Measurements from ENCODE around the gene XPA. TPM values are rescaled to one million over a fixed set of nuclear protein-coding genes. Genes with fewer than 3 reads are reported as not detected.

The XPA gene
- total and polyA plus RNA-seq, 2 of the 8 experiments (the other 6 are each of a cell fraction or from before 2014, with no cell fraction given) = 0.24 to 2.6 TPM

GRCh38 chr9:97625620-97626019, 71.5 kb downstream of the XPA start:
- Histone ChIP-seq H3K18ac (ENCODE audit: extremely low read depth, low read length) (no peak overlapping the region), H3K4me1 (replicated peaks in 1 of 4; ENCODE audit: control insufficient read depth in 3 of 4, insufficient read depth in 4 of 4, low read length in 3 of 4) (peaks cover 0 to 11% (median 1%) of the 10 kb centered on the region in 4 experiments; a peak in 2 of 7 replicates), H2AFZ (ENCODE audit: low read length) (no peak overlapping the region), H3K79me1 (ENCODE audit: low read depth, low read length) (peaks cover 8% of the 10 kb centered on the region; the same call in 1 of the 2 replicates), H3K14ac (ENCODE audit: insufficient read length) (no peak overlapping the region), H4K5ac (ENCODE audit: insufficient read length, low read depth, low read length) (no peak overlapping the region), H3K56ac (replicated peaks; ENCODE audit: insufficient read length, low read depth, low read length) (no peak overlapping the region), H2BK12ac (ENCODE audit: low read depth, low read length) (no peak overlapping the region), H3K36me3 (ENCODE audit: control insufficient read depth in 2 of 4, insufficient read depth in 4 of 4, low read length in 3 of 4) (peaks cover 0 to 45% (median 28%) of the 10 kb centered on the region in 4 experiments; a peak in 7 of 8 replicates), H2BK120ac (replicated peaks; ENCODE audit: low read depth, low read length) (no peak overlapping the region), H3K9ac (replicated peaks in 1 of 4; ENCODE audit: extremely low read depth in 1 of 4, low read depth in 3 of 4, low read length in 3 of 4) (no peak overlapping the region), H4K91ac (replicated peaks; ENCODE audit: insufficient read length, low read length) (no peak overlapping the region), H2BK15ac (ENCODE audit: low read length) (no peak overlapping the region), H3K23me2 (ENCODE audit: low read depth, low read length) (no peaks in the 10 kb centered on the region), H2BK5ac (ENCODE audit: low read depth, low read length) (no peak overlapping the region), H3K27ac (ENCODE audit: low read depth, low read length) (no peak overlapping the region), H3K79me2 (ENCODE audit: control insufficient read depth in 1 of 2, insufficient read depth in 2 of 2, low read length in 2 of 2) (peaks cover 3 to 39% of the 10 kb centered on the region in 2 experiments), H2AK5ac (ENCODE audit: low read depth, low read length) (no peak overlapping the region), H2BK20ac (ENCODE audit: low read length) (no peak overlapping the region), H4K20me1 (replicated peaks in 1 of 2; ENCODE audit: control insufficient read depth in 1 of 2, insufficient read depth in 2 of 2, low read length in 2 of 2) (peaks cover 3 to 5% of the 10 kb centered on the region in 2 experiments), H3K4me2 (ENCODE audit: insufficient read depth in 1 of 2, low read depth in 2 of 2, low read length in 2 of 2) (no peak overlapping the region), H3K4ac (replicated peaks; ENCODE audit: insufficient read length, low read depth, low read length) (no peak overlapping the region), H3K4me3 (ENCODE audit: extremely low read depth in 1 of 4, insufficient read depth in 2 of 4, low read depth in 3 of 4, low read length in 4 of 4) (no peak overlapping the region), H4K8ac (ENCODE audit: extremely low read depth, insufficient read depth, low read length) (no peak overlapping the region), H3K27me3 (replicated peaks in 1 of 4; ENCODE audit: control insufficient read depth in 3 of 4, extremely low read depth in 1 of 4, insufficient read depth in 3 of 4, low read length in 3 of 4) (no peaks in the 10 kb centered on the region), H3K23ac (ENCODE audit: insufficient read length) (no peak overlapping the region), H3K9me3 (ENCODE audit: insufficient read depth in 2 of 2, low read depth in 1 of 2, low read length in 1 of 2) (peaks cover 12 to 17% of the 10 kb centered on the region in 2 experiments)
- WGBS, 2 experiments (ENCODE audit: extremely low coverage in 1 of 2, insufficient coverage in 1 of 2, insufficient read length in 1 of 2, insufficient replicate concordance in 2 of 2, low coverage in 1 of 2, low lambda C conversion rate in 2 of 2, missing lambda C conversion rate in 1 of 2) = 69% methylated on average over 3 of the region's 3 CpGs; no CpG with 5 or more reads in 1 of the 2 experiments
- POLR2A ChIA-PET (ENCODE audit: partially characterized antibody) = no interaction called here
- FAIRE-seq = no peak
- DNase-seq (ENCODE audit: low read depth in 1 of 2, low spot score in 2 of 2) = no peak
- CTCF ChIA-PET (ENCODE audit: partially characterized antibody) = interaction anchor here (2.2 to 2.4 kb wide), 2 partner anchors 9 to 27 kb away, joined by 9 to 10 read pairs; no protein-coding TSS in a partner anchor
- no peak for TF ChIP-seq EGR1 (IDR thresholded peaks at IDR 0.05; ENCODE audit: borderline replicate concordance, low read depth, low read length)
- no peak for TF ChIP-seq CTCF (IDR thresholded peaks at IDR 0.05; ENCODE audit: control extremely low read depth in 1 of 3, insufficient read depth in 1 of 3, low read depth in 1 of 3, low read length in 3 of 3)
- no peak for TF ChIP-seq CHD1 (IDR thresholded peaks at IDR 0.05; ENCODE audit: low read depth, low read length)
- TF ChIP-seq ZNF274 (IDR thresholded peaks at IDR 0.05; ENCODE audit: borderline replicate concordance, extremely low read depth, low read length) = no peak
- TF ChIP-seq BRCA1 (IDR thresholded peaks at IDR 0.05; ENCODE audit: low read depth, low read length) = no peak
- TF ChIP-seq ATF2 (IDR thresholded peaks at IDR 0.05; ENCODE audit: low read length) = no peak
- TF ChIP-seq RNF2 (IDR thresholded peaks at IDR 0.05; ENCODE audit: borderline replicate concordance, low read depth, low read length, missing control alignments, poor library complexity, severe bottlenecking) = no peak
- no peak for TF ChIP-seq EP300 (IDR thresholded peaks at IDR 0.05; ENCODE audit: borderline replicate concordance in 1 of 2, low read depth in 2 of 2, low read length in 2 of 2)
- no peak for TF ChIP-seq HDAC6 (IDR thresholded peaks at IDR 0.05; ENCODE audit: low read depth, low read length)
